DND-41 (cell line): ENCODE data around the gene KRTDAP.

ENCODE experiments used
- EZH2 ChIP-seq: IDR thresholded peaks from 3 replicates; pipeline ENCODE4 v1.6.1; 2012; ENCODE audit warnings: borderline replicate concordance, low read depth, mild to moderate bottlenecking, moderate library complexity, low read length, inconsistent platforms; ENCODE audit not compliant: severe bottlenecking
- TF ChIP-seq, protein P1 (sequence below): IDR thresholded peaks from 2 replicates; pipeline ENCODE4 v1.5.1; 2012; ENCODE audit warnings: borderline replicate concordance, low read length, moderate library complexity, mild to moderate bottlenecking; ENCODE audit not compliant: poor library complexity, severe bottlenecking; ENCODE audit errors: extremely low read depth

DNA sequence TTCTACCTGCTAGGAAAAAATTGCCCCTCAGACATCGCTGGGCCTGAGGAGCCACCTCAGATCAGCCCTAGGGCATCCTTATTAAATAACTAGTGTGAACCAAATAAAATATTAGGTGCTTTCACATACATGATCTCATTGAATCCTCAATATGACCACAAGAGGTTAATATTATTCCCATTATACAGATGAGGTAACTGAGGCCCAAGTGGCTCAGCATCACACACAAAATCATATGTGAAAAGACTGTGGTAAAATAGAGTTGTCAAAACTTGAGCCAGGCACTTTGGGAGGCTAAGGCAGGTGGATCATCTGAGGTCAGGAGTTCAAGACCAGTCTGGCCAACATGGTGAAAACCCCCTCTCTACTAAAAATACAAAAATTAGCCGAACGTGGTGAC, 26.0 kb upstream of the KRTDAP start:
- TF ChIP-seq, protein P1, sequence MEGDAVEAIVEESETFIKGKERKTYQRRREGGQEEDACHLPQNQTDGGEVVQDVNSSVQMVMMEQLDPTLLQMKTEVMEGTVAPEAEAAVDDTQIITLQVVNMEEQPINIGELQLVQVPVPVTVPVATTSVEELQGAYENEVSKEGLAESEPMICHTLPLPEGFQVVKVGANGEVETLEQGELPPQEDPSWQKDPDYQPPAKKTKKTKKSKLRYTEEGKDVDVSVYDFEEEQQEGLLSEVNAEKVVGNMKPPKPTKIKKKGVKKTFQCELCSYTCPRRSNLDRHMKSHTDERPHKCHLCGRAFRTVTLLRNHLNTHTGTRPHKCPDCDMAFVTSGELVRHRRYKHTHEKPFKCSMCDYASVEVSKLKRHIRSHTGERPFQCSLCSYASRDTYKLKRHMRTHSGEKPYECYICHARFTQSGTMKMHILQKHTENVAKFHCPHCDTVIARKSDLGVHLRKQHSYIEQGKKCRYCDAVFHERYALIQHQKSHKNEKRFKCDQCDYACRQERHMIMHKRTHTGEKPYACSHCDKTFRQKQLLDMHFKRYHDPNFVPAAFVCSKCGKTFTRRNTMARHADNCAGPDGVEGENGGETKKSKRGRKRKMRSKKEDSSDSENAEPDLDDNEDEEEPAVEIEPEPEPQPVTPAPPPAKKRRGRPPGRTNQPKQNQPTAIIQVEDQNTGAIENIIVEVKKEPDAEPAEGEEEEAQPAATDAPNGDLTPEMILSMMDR = no peak
- TF ChIP-seq EZH2 = no peak
